NCI-H510A (cell line): ENCODE data around the gene CDC14C.

Experiments used
- DNase-seq: peaks from one replicate; lab custom pipeline; 2025; lab: John Stamatoyannopoulos, UW

The CDC14C gene

GRCh38 chr7:48976253-48976652 is 51.9 kb downstream of the CDC14C start:
- DNase-seq = no peak

DNA sequence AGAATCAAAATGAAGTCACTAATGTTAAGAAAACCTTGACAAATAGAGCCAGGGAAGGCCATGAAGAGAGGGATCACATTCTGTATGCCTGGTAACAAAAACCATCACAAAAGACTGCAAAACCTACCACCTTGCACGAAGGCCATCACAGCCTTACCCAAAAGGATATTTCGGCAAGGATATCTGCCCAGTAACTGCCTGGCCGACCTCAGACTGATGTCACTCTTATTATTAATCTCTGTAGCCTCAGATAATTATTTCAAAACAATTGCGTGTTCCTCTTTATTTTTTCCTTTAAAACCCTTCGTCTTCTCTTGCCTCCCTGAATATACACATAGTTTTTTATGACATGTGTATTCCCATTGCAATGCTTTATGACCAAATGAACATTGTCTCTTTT is 52.5 kb downstream of the CDC14C start:
- no peak for DNase-seq
